Measurements from ENCODE around the gene FAM193A.

- TF ChIP-seq, protein P1, sequence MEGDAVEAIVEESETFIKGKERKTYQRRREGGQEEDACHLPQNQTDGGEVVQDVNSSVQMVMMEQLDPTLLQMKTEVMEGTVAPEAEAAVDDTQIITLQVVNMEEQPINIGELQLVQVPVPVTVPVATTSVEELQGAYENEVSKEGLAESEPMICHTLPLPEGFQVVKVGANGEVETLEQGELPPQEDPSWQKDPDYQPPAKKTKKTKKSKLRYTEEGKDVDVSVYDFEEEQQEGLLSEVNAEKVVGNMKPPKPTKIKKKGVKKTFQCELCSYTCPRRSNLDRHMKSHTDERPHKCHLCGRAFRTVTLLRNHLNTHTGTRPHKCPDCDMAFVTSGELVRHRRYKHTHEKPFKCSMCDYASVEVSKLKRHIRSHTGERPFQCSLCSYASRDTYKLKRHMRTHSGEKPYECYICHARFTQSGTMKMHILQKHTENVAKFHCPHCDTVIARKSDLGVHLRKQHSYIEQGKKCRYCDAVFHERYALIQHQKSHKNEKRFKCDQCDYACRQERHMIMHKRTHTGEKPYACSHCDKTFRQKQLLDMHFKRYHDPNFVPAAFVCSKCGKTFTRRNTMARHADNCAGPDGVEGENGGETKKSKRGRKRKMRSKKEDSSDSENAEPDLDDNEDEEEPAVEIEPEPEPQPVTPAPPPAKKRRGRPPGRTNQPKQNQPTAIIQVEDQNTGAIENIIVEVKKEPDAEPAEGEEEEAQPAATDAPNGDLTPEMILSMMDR (conservative IDR thresholded peaks at IDR 0.05; ENCODE audit: low read depth, low read length): no peak
- no peak for TF ChIP-seq EZH2 (IDR thresholded peaks at IDR 0.05; ENCODE audit: low read length, unreplicated experiment)
Measured at GRCh38 chr4:2765832-2766526, 229.5 kb downstream of the FAM193A start.
